H9 (cell line): Measurements from ENCODE around the gene C1orf159. TPM values are rescaled to one million over a fixed set of nuclear protein-coding genes. Genes with fewer than 3 reads are reported as not detected.

Experiments used
- DNase-seq: peaks from one replicate; pipeline ENCODE4 v3.0.0-alpha.2; 2017
- H2AFZ ChIP-seq: one replicate; pipeline ENCODE4 v1.6.1; 2013; ENCODE audit warnings: mild to moderate bottlenecking, low read length, control low read depth, moderate library complexity
- H2AK5ac ChIP-seq: 2 replicates; pipeline ENCODE4 v1.6.1; 2013; ENCODE audit warnings: low read length, control low read depth, mixed read lengths; ENCODE audit not compliant: insufficient read length
- H2BK120ac ChIP-seq: one replicate; pipeline ENCODE4 v1.6.1; 2013; ENCODE audit warnings: low read depth, mild to moderate bottlenecking, low read length, control low read depth, inconsistent platforms; ENCODE audit not compliant: poor library complexity, severe bottlenecking
- H2BK12ac ChIP-seq: 2 replicates; pipeline ENCODE4 v1.6.1; 2013; ENCODE audit warnings: low read length, control low read depth, mixed read lengths, low read depth; ENCODE audit not compliant: insufficient read length
- H2BK15ac ChIP-seq: 2 replicates; pipeline ENCODE4 v1.6.1; 2013; ENCODE audit warnings: low read depth, low read length, control low read depth
- H2BK20ac ChIP-seq: one replicate; pipeline ENCODE4 v1.6.1; 2013; ENCODE audit warnings: low read depth, mild to moderate bottlenecking, low read length, control low read depth, inconsistent platforms; ENCODE audit not compliant: poor library complexity, severe bottlenecking
- H2BK5ac ChIP-seq: 2 replicates; pipeline ENCODE4 v1.6.1; 2013; ENCODE audit warnings: low read length, control low read depth, mixed read lengths; ENCODE audit not compliant: insufficient read length
- H3K14ac ChIP-seq: 2 replicates; pipeline ENCODE4 v1.6.1; 2013; ENCODE audit warnings: low read length, control low read depth; ENCODE audit not compliant: insufficient read depth
- H3K18ac ChIP-seq: 2 replicates; pipeline ENCODE4 v1.6.1; 2013; ENCODE audit warnings: low read depth, mild to moderate bottlenecking, mixed read lengths, low read length, control low read depth; ENCODE audit not compliant: insufficient read length
- H3K23ac ChIP-seq: 2 replicates; pipeline ENCODE4 v1.6.1; 2013; ENCODE audit warnings: low read length, control low read depth, mixed read lengths, low read depth; ENCODE audit not compliant: insufficient read length
- H3K23me2 ChIP-seq: 2 replicates; pipeline ENCODE4 v1.6.1; 2013; ENCODE audit warnings: low read depth, mild to moderate bottlenecking, mixed read lengths, low read length, control low read depth; ENCODE audit not compliant: insufficient read length, poor library complexity, severe bottlenecking
- H3K27ac ChIP-seq: 2 replicates; pipeline ENCODE4 v1.5.1; 2013; ENCODE audit warnings: low read length, control low read depth, mixed read lengths, low read depth; ENCODE audit not compliant: insufficient read length
- H3K27me3 ChIP-seq: 2 replicates; pipeline ENCODE4 v1.6.1; 2013; ENCODE audit warnings: low read length, control low read depth, inconsistent platforms; ENCODE audit not compliant: insufficient read depth
- H3K4ac ChIP-seq: 2 replicates; pipeline ENCODE4 v1.6.1; 2013; ENCODE audit warnings: low read depth, mild to moderate bottlenecking, control low read depth, inconsistent platforms, low read length, moderate library complexity
- H3K4me1 ChIP-seq: 2 replicates; pipeline ENCODE4 v1.6.1; 2013; ENCODE audit warnings: low read length, control low read depth, inconsistent platforms; ENCODE audit not compliant: insufficient read depth
- H3K4me2 ChIP-seq: 2 replicates; pipeline ENCODE4 v1.6.1; 2013; ENCODE audit warnings: low read length, control low read depth, mixed read lengths; ENCODE audit not compliant: insufficient read length, insufficient read depth
- H3K56ac ChIP-seq: 2 replicates; pipeline ENCODE4 v1.6.1; 2013; ENCODE audit warnings: low read depth, mild to moderate bottlenecking, mixed read lengths, low read length, control low read depth; ENCODE audit not compliant: insufficient read length
- H3K79me1 ChIP-seq: 2 replicates; pipeline ENCODE4 v1.6.1; 2013; ENCODE audit warnings: low read depth, mild to moderate bottlenecking, moderate library complexity, low read length, control low read depth, inconsistent platforms; ENCODE audit not compliant: insufficient read depth, poor library complexity, severe bottlenecking
- H3K79me2 ChIP-seq: 2 replicates; pipeline ENCODE4 v1.6.1; 2013; ENCODE audit warnings: low read length, control low read depth, inconsistent platforms; ENCODE audit not compliant: insufficient read depth
- H3K9ac ChIP-seq: 2 replicates; pipeline ENCODE4 v1.6.1; 2013; ENCODE audit warnings: low read length, control low read depth, mixed read lengths; ENCODE audit not compliant: insufficient read length; ENCODE audit errors: extremely low read depth
- H3K9me3 ChIP-seq: one replicate; pipeline ENCODE4 v1.6.1; 2013; ENCODE audit warnings: low read depth, low read length, inconsistent platforms; ENCODE audit not compliant: control insufficient read depth
- H3T11ph ChIP-seq: one replicate; pipeline ENCODE4 v1.6.1; 2013; ENCODE audit warnings: mild to moderate bottlenecking, low read length, control low read depth, inconsistent platforms
- H4K20me1 ChIP-seq: one replicate; pipeline ENCODE4 v1.6.1; 2013; ENCODE audit not compliant: control insufficient read depth, insufficient read length, insufficient read depth
- H4K5ac ChIP-seq: 2 replicates; pipeline ENCODE4 v1.6.1; 2013; ENCODE audit warnings: low read depth, mild to moderate bottlenecking, mixed read lengths, low read length, control low read depth; ENCODE audit not compliant: insufficient read length
- H4K8ac ChIP-seq: replicated peaks from 2 replicates; pipeline ENCODE4 v1.6.1; 2013; ENCODE audit warnings: low read length, control low read depth, mixed read lengths, low read depth; ENCODE audit not compliant: insufficient read length
- H4K91ac ChIP-seq: 2 replicates; pipeline ENCODE4 v1.6.1; 2013; ENCODE audit warnings: low read depth, mild to moderate bottlenecking, moderate library complexity, mixed read lengths, low read length, control low read depth; ENCODE audit not compliant: insufficient read length
- H3K27ac Mint-ChIP-seq, 3 experiments: 2 replicates in 2 of 3; 3 replicates in 1 of 3; pipeline ENCODE4 v1.8.0; 2020 to 2021; ENCODE audit warnings: mixed read lengths in 3 of 3, mild to moderate bottlenecking in 1 of 3, moderate library complexity in 1 of 3
- H3K27me3 Mint-ChIP-seq: 2 replicates; pipeline ENCODE4 v1.8.0; 2021; ENCODE audit warnings: low read depth, mild to moderate bottlenecking, moderate library complexity, mixed read lengths
- H3K36me3 Mint-ChIP-seq, 3 experiments: 2 replicates in 2 of 3; 3 replicates in 1 of 3; pipeline ENCODE4 v1.8.0; 2020 to 2021; ENCODE audit warnings: low read depth in 3 of 3, mixed read lengths in 3 of 3; ENCODE audit not compliant: insufficient read depth in 1 of 3
- H3K4me1 Mint-ChIP-seq, 2 experiments: 2 replicates each; pipeline ENCODE4 v1.8.0; 2020; ENCODE audit warnings: mixed read lengths in 2 of 2
- H3K4me3 Mint-ChIP-seq, 2 experiments: 2 replicates in 1 of 2; 3 replicates in 1 of 2; pipeline ENCODE4 v1.8.0; 2020 to 2021; ENCODE audit warnings: mild to moderate bottlenecking in 2 of 2, mixed read lengths in 2 of 2, moderate library complexity in 1 of 2
- H3K9me3 Mint-ChIP-seq, 2 experiments: 2 replicates in 1 of 2; 3 replicates in 1 of 2; pipeline ENCODE4 v1.8.0; 2020; ENCODE audit warnings: mild to moderate bottlenecking in 2 of 2, mixed read lengths in 2 of 2, moderate library complexity in 1 of 2
- CTCF ChIP-seq: fragments of 200-600 bp; sonication (generic); conservative IDR thresholded peaks from 3 replicates; pipeline ENCODE4 v1.8.0; 2021; ENCODE audit warnings: antibody characterized with exemption, mild to moderate bottlenecking
- WGBS: extraction: QIAGEN DNeasy Blood & Tissue Kit; methylation state at CpG from one replicate; pipeline ENCODE4 v1.1.7; 2013; ENCODE audit warnings: missing lambda C conversion rate, low lambda C conversion rate, mixed read lengths; ENCODE audit not compliant: insufficient read length; ENCODE audit errors: extremely low coverage; 5-methylcytosine and 5-hydroxymethylcytosine counted together
- total RNA-seq: library from RNA; stranded (reverse); gene quantifications from 2 replicates; pipeline ENCODE4 v1.2.1, GENCODE V29; 2021

The C1orf159 gene
- total RNA-seq, 1 experiment from 2014 or later = 12.3 TPM

GRCh38 chr1:1072849-1073742, 42.8 kb downstream of the C1orf159 start:
- H3K27ac ChIP-seq = no peak overlapping the region
- no peak overlapping the region for H3K23ac ChIP-seq
- DNase-seq = no peak
- no peak overlapping the region for H3K56ac ChIP-seq
- no peaks in the 10 kb centered on the region for H3K79me1 ChIP-seq
- H4K8ac ChIP-seq = no peak overlapping the region
- no peak overlapping the region for H2AK5ac ChIP-seq
- Mint-ChIP-seq H3K9me3 (no peaks in the 10 kb centered on the region; a peak in 1 of 5 replicates), H3K27me3 (peaks cover 32% of the 10 kb centered on the region), H3K36me3 (no peaks in the 10 kb centered on the region), H3K4me1 (peaks cover under 1 to 13% of the 10 kb centered on the region in 2 experiments; a peak in 3 of 4 replicates), H3K4me3 (no peak overlapping the region), H3K27ac (no peak overlapping the region; a peak in 1 of 7 replicates)
- no peaks in the 10 kb centered on the region for H3K4me1 ChIP-seq
- no peak overlapping the region for H3K4me2 ChIP-seq
- no peak overlapping the region for H3T11ph ChIP-seq
- no peaks in the 10 kb centered on the region for H3K79me2 ChIP-seq
- no peak overlapping the region for H2BK12ac ChIP-seq
- H2BK120ac ChIP-seq = no peak overlapping the region
- no peak overlapping the region for H2AFZ ChIP-seq
- no peak overlapping the region for H2BK5ac ChIP-seq
- no peak for TF ChIP-seq CTCF
- no peaks in the 10 kb centered on the region for H3K9me3 ChIP-seq
- no peak overlapping the region for H3K18ac ChIP-seq
- H2BK20ac ChIP-seq = no peak overlapping the region
- H3K9ac ChIP-seq = no peak overlapping the region
- H3K27me3 ChIP-seq = no peaks in the 10 kb centered on the region; the same call in 1 of the 2 replicates
- H3K14ac ChIP-seq = no peak overlapping the region
- no peak overlapping the region for H4K5ac ChIP-seq
- no peak overlapping the region for H3K4ac ChIP-seq
- WGBS = no CpG with 5 or more reads among the region's 28 CpGs
- H3K23me2 ChIP-seq = peaks cover 3% of the 10 kb centered on the region
- no peaks in the 10 kb centered on the region for H4K20me1 ChIP-seq
- no peak overlapping the region for H2BK15ac ChIP-seq
- no peak overlapping the region for H4K91ac ChIP-seq
